NCI-H345 treated with DMSO at 0.1 percent for 48 hours (cell line): ENCODE measurements around the gene OR7G3.

ENCODE experiments used
- DNase-seq: peaks from one replicate; lab custom pipeline; 2025; ENCODE audit not compliant: unreplicated experiment; lab: John Stamatoyannopoulos, UW

Gene OR7G3

DNA sequence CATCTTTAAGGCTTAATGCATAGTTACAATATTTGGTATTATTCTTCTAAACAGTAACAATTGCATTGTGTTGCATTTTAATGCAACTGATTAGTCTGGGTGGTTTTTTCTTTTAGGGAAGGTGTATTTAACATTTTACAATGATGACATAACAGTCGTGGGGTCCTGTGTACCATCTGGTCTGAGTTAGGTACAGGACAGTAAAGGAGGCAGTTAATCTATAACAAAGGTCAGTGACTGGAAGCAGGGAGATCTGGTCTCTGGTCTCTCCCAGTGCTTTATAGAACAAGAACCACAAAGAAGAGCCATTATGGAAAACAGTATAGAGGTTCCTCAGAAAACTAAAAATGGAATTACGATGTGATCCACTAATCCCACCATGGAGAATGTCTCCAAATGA, 16.8 kb downstream of the OR7G3 start:
- DNase-seq: no peak

GRCh38 chr19:9107375-9107774, 19.4 kb downstream of the OR7G3 start, which contains the start of gene OR7G2:
Gene OR7G2, minus strand, starts transcription at chr19:9107475. Its CDS starts 4,232 bp downstream, at chr19:9103243.
- no peak for DNase-seq

- no peak for DNase-seq
These were observed 40.0 kb downstream of the OR7G3 start, which contains the start of gene OR1M1 for GRCh38 chr19:9086761-9087160. Gene OR1M1, plus strand, starts transcription at chr19:9087061. Its CDS starts 6,184 bp downstream, at chr19:9093245.

DNA sequence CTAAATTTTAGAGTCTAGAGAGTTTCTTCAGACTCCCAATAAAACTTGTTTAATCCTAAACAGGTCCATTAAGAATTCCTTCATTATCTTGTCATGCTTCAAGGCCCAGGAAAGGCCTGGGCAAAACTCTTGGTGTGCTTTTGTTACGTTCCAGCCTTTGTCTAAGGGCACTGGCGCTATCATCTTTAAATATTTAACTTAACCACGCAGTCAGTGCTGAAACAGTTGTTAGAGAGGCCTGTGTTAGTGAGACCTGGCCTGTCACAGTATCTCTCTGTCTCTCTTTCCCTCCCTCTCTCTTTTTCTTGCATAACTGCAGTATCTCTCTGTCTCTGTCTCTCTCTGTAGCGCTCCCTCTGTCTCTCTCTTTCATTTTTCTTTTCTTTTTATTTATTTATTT, 48.1 kb downstream of the OR7G3 start:
- no peak for DNase-seq

GRCh38 chr19:9076901-9077300, 49.8 kb downstream of the OR7G3 start:
- no peak for DNase-seq
